ENCODE data around the gene NCK1.

Gene NCK1

GRCh38 chr3:136973352-136973751 is 111.3 kb downstream of the NCK1 start:
- Histone ChIP-seq H2AFZ (ENCODE audit: insufficient read depth, low read length, poor library complexity) (no peak overlapping the region), H3K9ac (ENCODE audit: low read length) (no peak overlapping the region), H3K23ac (ENCODE audit: low read length) (no peak overlapping the region), H3K18ac (ENCODE audit: low read length) (no peak overlapping the region), H3K27me3 (ENCODE audit: insufficient read depth, low read length) (no peaks in the 10 kb centered on the region), H3K4me3 (ENCODE audit: low read depth, low read length) (no peak overlapping the region), H2AK5ac (ENCODE audit: low read length) (no peak overlapping the region), H4K12ac (ENCODE audit: low read depth, low read length) (no peak overlapping the region), H3K27ac (ENCODE audit: low read depth, low read length) (no peak overlapping the region), H4K91ac (ENCODE audit: low read depth, low read length) (no peak overlapping the region), H3K4me1 (ENCODE audit: control insufficient read depth in 1 of 2, insufficient read depth in 2 of 2, low read length in 2 of 2) (no peaks in the 10 kb centered on the region), H2BK12ac (ENCODE audit: low read length) (no peak overlapping the region), H4K8ac (ENCODE audit: low read depth, low read length) (no peak overlapping the region), H2BK5ac (ENCODE audit: low read depth, low read length, poor library complexity) (no peak overlapping the region), H3K36me3 (ENCODE audit: control insufficient read depth in 1 of 2, insufficient read depth in 2 of 2, low read length in 2 of 2) (no peaks in the 10 kb centered on the region), H3K14ac (ENCODE audit: low read length) (no peak overlapping the region), H2BK120ac (ENCODE audit: insufficient read depth, low read length, poor library complexity) (no peak overlapping the region), H3K79me1 (ENCODE audit: low read length) (no peaks in the 10 kb centered on the region), H3K9me3 (ENCODE audit: insufficient read depth, low read depth, low read length) (no peaks in the 10 kb centered on the region), H3K4me2 (ENCODE audit: low read length) (no peak overlapping the region), H3K79me2 (ENCODE audit: control insufficient read depth, insufficient read depth, low read length, poor library complexity) (no peaks in the 10 kb centered on the region), H3K4ac (ENCODE audit: low read depth, low read length) (no peak overlapping the region)
- no peak for DNase-seq
- no CpG with 5 or more reads among the region's 4 CpGs for WGBS (ENCODE audit: extremely low coverage, insufficient coverage, insufficient read length)

DNA sequence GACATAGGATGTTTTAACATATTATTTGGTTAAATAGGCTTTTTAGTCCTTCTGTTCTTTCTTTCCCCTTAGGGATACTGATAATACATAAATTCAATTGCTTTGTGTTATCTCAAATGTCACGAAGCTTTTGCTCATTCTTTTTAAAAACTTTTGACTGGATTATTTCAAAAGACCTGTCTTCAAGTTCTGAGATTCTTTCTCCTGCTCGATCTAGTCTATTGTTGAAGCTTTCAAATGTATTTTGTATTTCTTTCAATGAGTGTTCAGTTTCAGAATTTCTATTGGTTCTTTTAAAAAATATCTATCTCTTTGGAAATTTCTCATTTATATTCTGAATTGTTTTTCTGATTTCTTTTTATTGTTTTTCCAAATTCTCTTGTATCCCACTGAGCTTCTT is 112.7 kb downstream of the NCK1 start:
- no CpG with 5 or more reads among the region's 2 CpGs for WGBS (ENCODE audit: extremely low coverage, insufficient coverage, insufficient read length)
- no peaks in the 10 kb centered on the region for H3K27me3 ChIP-seq (ENCODE audit: insufficient read depth, low read length)
- H3K9me3 ChIP-seq (ENCODE audit: insufficient read depth, low read depth, low read length): no peaks in the 10 kb centered on the region
- H3K4me2 ChIP-seq (ENCODE audit: low read length): no peak overlapping the region
- H4K91ac ChIP-seq (ENCODE audit: low read depth, low read length): no peak overlapping the region
- H3K36me3 ChIP-seq (ENCODE audit: control insufficient read depth in 1 of 2, insufficient read depth in 2 of 2, low read length in 2 of 2): no peaks in the 10 kb centered on the region
- DNase-seq: no peak
- no peaks in the 10 kb centered on the region for H3K79me1 ChIP-seq (ENCODE audit: low read length)
- H3K14ac ChIP-seq (ENCODE audit: low read length): no peak overlapping the region
- H2AK5ac ChIP-seq (ENCODE audit: low read length): no peak overlapping the region
- no peak overlapping the region for H2AFZ ChIP-seq (ENCODE audit: insufficient read depth, low read length, poor library complexity)
- H2BK12ac ChIP-seq (ENCODE audit: low read length): no peak overlapping the region
- H3K4me3 ChIP-seq (ENCODE audit: low read depth, low read length): no peak overlapping the region
- no peak overlapping the region for H3K27ac ChIP-seq (ENCODE audit: low read depth, low read length)
- H2BK120ac ChIP-seq (ENCODE audit: insufficient read depth, low read length, poor library complexity): no peak overlapping the region
- H3K4me1 ChIP-seq (ENCODE audit: control insufficient read depth in 1 of 2, insufficient read depth in 2 of 2, low read length in 2 of 2): no peaks in the 10 kb centered on the region
- no peak overlapping the region for H4K12ac ChIP-seq (ENCODE audit: low read depth, low read length)
- no peak overlapping the region for H4K8ac ChIP-seq (ENCODE audit: low read depth, low read length)
- H3K18ac ChIP-seq (ENCODE audit: low read length): no peak overlapping the region
- H3K23ac ChIP-seq (ENCODE audit: low read length): no peak overlapping the region
- H3K79me2 ChIP-seq (ENCODE audit: control insufficient read depth, insufficient read depth, low read length, poor library complexity): no peaks in the 10 kb centered on the region
- no peak overlapping the region for H3K4ac ChIP-seq (ENCODE audit: low read depth, low read length)
- H3K9ac ChIP-seq (ENCODE audit: low read length): no peak overlapping the region
- no peak overlapping the region for H2BK5ac ChIP-seq (ENCODE audit: low read depth, low read length, poor library complexity)

- Histone ChIP-seq H4K91ac (ENCODE audit: low read depth, low read length) (no peak overlapping the region), H4K8ac (ENCODE audit: low read depth, low read length) (no peak overlapping the region), H3K4me1 (ENCODE audit: control insufficient read depth in 1 of 2, insufficient read depth in 2 of 2, low read length in 2 of 2) (no peaks in the 10 kb centered on the region), H3K9me3 (ENCODE audit: insufficient read depth, low read depth, low read length) (peaks cover 1% of the 10 kb centered on the region), H3K79me2 (ENCODE audit: control insufficient read depth, insufficient read depth, low read length, poor library complexity) (no peaks in the 10 kb centered on the region), H2BK120ac (ENCODE audit: insufficient read depth, low read length, poor library complexity) (no peak overlapping the region), H2BK12ac (ENCODE audit: low read length) (no peak overlapping the region), H3K36me3 (ENCODE audit: control insufficient read depth in 1 of 2, insufficient read depth in 2 of 2, low read length in 2 of 2) (no peaks in the 10 kb centered on the region), H3K23ac (ENCODE audit: low read length) (no peak overlapping the region), H2BK5ac (ENCODE audit: low read depth, low read length, poor library complexity) (no peak overlapping the region), H4K12ac (ENCODE audit: low read depth, low read length) (no peak overlapping the region), H3K79me1 (ENCODE audit: low read length) (no peaks in the 10 kb centered on the region), H3K9ac (ENCODE audit: low read length) (no peak overlapping the region), H3K14ac (ENCODE audit: low read length) (no peak overlapping the region), H3K27ac (ENCODE audit: low read depth, low read length) (no peak overlapping the region), H3K27me3 (ENCODE audit: insufficient read depth, low read length) (no peaks in the 10 kb centered on the region), H3K4me3 (ENCODE audit: low read depth, low read length) (no peak overlapping the region), H2AFZ (ENCODE audit: insufficient read depth, low read length, poor library complexity) (no peak overlapping the region), H2AK5ac (ENCODE audit: low read length) (no peak overlapping the region), H3K18ac (ENCODE audit: low read length) (no peak overlapping the region), H3K4ac (ENCODE audit: low read depth, low read length) (no peak overlapping the region), H3K4me2 (ENCODE audit: low read length) (no peak overlapping the region)
- no peak for DNase-seq
Observed at GRCh38 chr3:136979204-136979603, 117.2 kb downstream of the NCK1 start.

DNA sequence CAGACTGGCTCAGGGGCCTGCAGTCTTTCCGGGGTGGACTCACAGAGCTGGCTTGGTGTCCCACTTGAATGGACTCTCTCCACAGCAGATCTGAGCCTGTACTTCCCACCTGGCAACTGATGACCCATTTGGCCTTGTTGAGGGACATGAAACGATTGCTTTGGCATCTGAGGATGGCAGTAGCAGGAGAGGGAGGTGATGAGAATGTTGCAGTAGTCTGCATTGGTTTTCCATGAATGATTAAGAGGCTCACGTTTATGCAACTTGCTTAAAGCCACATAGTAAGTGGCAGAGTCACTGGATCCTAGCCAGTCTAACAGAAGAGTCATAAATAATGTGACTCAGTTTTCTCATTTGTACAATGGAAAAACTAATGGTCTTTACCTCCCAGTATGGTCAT is 117.7 kb downstream of the NCK1 start:
- H4K91ac ChIP-seq (ENCODE audit: low read depth, low read length): no peak overlapping the region
- no CpG with 5 or more reads among the region's 3 CpGs for WGBS (ENCODE audit: extremely low coverage, insufficient coverage, insufficient read length)
- H3K4ac ChIP-seq (ENCODE audit: low read depth, low read length): no peak overlapping the region

More for the DNA sequence above, 117.7 kb downstream of the NCK1 start:
- DNase-seq: no peak
- Histone ChIP-seq H2BK12ac (ENCODE audit: low read length) (no peak overlapping the region), H3K27ac (ENCODE audit: low read depth, low read length) (no peak overlapping the region), H3K23ac (ENCODE audit: low read length) (no peak overlapping the region), H3K9me3 (ENCODE audit: insufficient read depth, low read depth, low read length) (peaks cover 1% of the 10 kb centered on the region), H3K18ac (ENCODE audit: low read length) (no peak overlapping the region), H3K9ac (ENCODE audit: low read length) (no peak overlapping the region), H2AFZ (ENCODE audit: insufficient read depth, low read length, poor library complexity) (no peak overlapping the region), H2BK5ac (ENCODE audit: low read depth, low read length, poor library complexity) (no peak overlapping the region), H3K79me2 (ENCODE audit: control insufficient read depth, insufficient read depth, low read length, poor library complexity) (no peaks in the 10 kb centered on the region), H3K4me2 (ENCODE audit: low read length) (no peak overlapping the region), H3K14ac (ENCODE audit: low read length) (no peak overlapping the region), H3K79me1 (ENCODE audit: low read length) (no peaks in the 10 kb centered on the region), H4K8ac (ENCODE audit: low read depth, low read length) (no peak overlapping the region), H4K12ac (ENCODE audit: low read depth, low read length) (no peak overlapping the region), H2BK120ac (ENCODE audit: insufficient read depth, low read length, poor library complexity) (no peak overlapping the region), H2AK5ac (ENCODE audit: low read length) (no peak overlapping the region), H3K4me3 (ENCODE audit: low read depth, low read length) (no peak overlapping the region), H3K27me3 (ENCODE audit: insufficient read depth, low read length) (no peaks in the 10 kb centered on the region), H3K36me3 (ENCODE audit: control insufficient read depth in 1 of 2, insufficient read depth in 2 of 2, low read length in 2 of 2) (no peaks in the 10 kb centered on the region), H3K4me1 (ENCODE audit: control insufficient read depth in 1 of 2, insufficient read depth in 2 of 2, low read length in 2 of 2) (peaks cover 0 to under 1% of the 10 kb centered on the region in 2 experiments)

All from trophoblast cell (in vitro differentiated cells and primary cell).